Endothelial cell of umbilical vein (primary cell): ENCODE data around the gene BTLA. TPM values are rescaled to one million over a fixed set of nuclear protein-coding genes. Genes with fewer than 3 reads are reported as not detected.

Source experiments
- BruUV-seq: library from RNA; stranded (reverse); fragments of 400-500 nt; replicated peaks from 2 replicates; lab custom pipeline; 2021; lab: Mats Ljungman, UMichigan
- CTCF ChIA-PET: fragments of 300-600, 350-600 bp; sonication (Branson Sonifier 250); formaldehyde crosslinking; loops from one replicate; lab custom pipeline; 2021; ENCODE audit warnings: antibody characterized with exemption, inconsistent platforms; lab: Charles Lee
- POLR2A ChIA-PET: fragments of 300-600, 350-600 bp; sonication (Branson Sonifier 250); formaldehyde crosslinking; loops from one replicate; lab custom pipeline; 2021; ENCODE audit warnings: antibody characterized with exemption, inconsistent platforms; lab: Charles Lee
- DNase-seq: peaks from one replicate; pipeline ENCODE4 v3.0.0-alpha.2; 2011; ENCODE audit warnings: low read depth, low spot score
- FAIRE-seq: peaks from 2 replicates; lab custom pipeline; 2011; peaks lifted over from hg19 to GRCh38; lab: Jason Lieb, UNC
- H2AFZ ChIP-seq: 2 replicates; pipeline ENCODE4 v1.6.0; 2012; ENCODE audit warnings: low read depth, low read length, control low read depth, inconsistent platforms
- H3K27ac ChIP-seq: 2 replicates; pipeline ENCODE4 v1.5.1; 2011; ENCODE audit warnings: low read depth, mild to moderate bottlenecking, control low read depth, low read length, moderate library complexity; ENCODE audit not compliant: insufficient read depth
- H3K27me3 ChIP-seq, 2 experiments: 2 replicates each; pipeline versions ENCODE4 v1.6.0 to v1.6.1; 2011; ENCODE audit warnings: low read length in 2 of 2, mixed read lengths in 1 of 2; ENCODE audit not compliant: control insufficient read depth in 2 of 2, insufficient read depth in 2 of 2
- H3K36me3 ChIP-seq, 2 experiments: 2 replicates in 1 of 2; 3 replicates in 1 of 2; pipeline ENCODE4 v1.5.1; 2011; ENCODE audit warnings: low read length in 2 of 2, mild to moderate bottlenecking in 1 of 2, moderate library complexity in 1 of 2; ENCODE audit not compliant: control insufficient read depth in 2 of 2, insufficient read depth in 2 of 2; ENCODE audit errors: extremely low read depth in 1 of 2
- H3K4me1 ChIP-seq: 3 replicates; pipeline ENCODE4 v1.5.1; 2011; ENCODE audit warnings: mild to moderate bottlenecking, low read length; ENCODE audit not compliant: control insufficient read depth, insufficient read depth; ENCODE audit errors: extremely low read depth
- H3K4me2 ChIP-seq: 2 replicates; pipeline ENCODE4 v1.6.1; 2011; ENCODE audit warnings: low read length, control low read depth, mixed read lengths; ENCODE audit not compliant: insufficient read depth
- H3K4me3 ChIP-seq, 3 experiments: fragments of 200-600 bp in 1 of 3; sonication (generic), shearing (Covaris generic) in 1 of 3; replicated peaks in 1 of 3; 2 replicates each; pipeline ENCODE4 v1.5.1; 2011 to 2016; ENCODE audit warnings: control low read depth in 3 of 3, low read length in 3 of 3, mild to moderate bottlenecking in 2 of 3, inconsistent platforms in 1 of 3, low read depth in 1 of 3, moderate library complexity in 1 of 3; ENCODE audit not compliant: insufficient read depth in 1 of 3
- H3K79me2 ChIP-seq: 2 replicates; pipeline ENCODE4 v1.6.0; 2012; ENCODE audit warnings: low read length, inconsistent platforms; ENCODE audit not compliant: control insufficient read depth, insufficient read depth
- H3K9ac ChIP-seq: replicated peaks from 2 replicates; pipeline ENCODE3; 2011; ENCODE audit warnings: low read length, control low read depth; ENCODE audit not compliant: insufficient read depth; ENCODE audit errors: extremely low read depth
- H3K9me1 ChIP-seq: replicated peaks from 3 replicates; pipeline ENCODE4 v1.6.0; 2011; ENCODE audit warnings: mild to moderate bottlenecking, low read length; ENCODE audit not compliant: control insufficient read depth, insufficient read depth; ENCODE audit errors: extremely low read depth
- H3K9me3 ChIP-seq: replicated peaks from 2 replicates; pipeline ENCODE4 v1.5.1; 2012; ENCODE audit warnings: low read length, inconsistent platforms; ENCODE audit not compliant: control insufficient read depth, insufficient read depth
- H4K20me1 ChIP-seq: replicated peaks from 2 replicates; pipeline ENCODE3; 2011; ENCODE audit warnings: mild to moderate bottlenecking, low read length; ENCODE audit not compliant: control insufficient read depth, insufficient read depth; ENCODE audit errors: extremely low read depth
- CTCF ChIP-seq, 2 donors: IDR thresholded peaks; 1 replicate in 1 of 2; 2 replicates in 1 of 2; pipeline ENCODE4 v1.5.1; 2011; ENCODE audit warnings: low read length in 2 of 2, mild to moderate bottlenecking in 2 of 2, moderate library complexity in 2 of 2, control low read depth in 1 of 2, inconsistent platforms in 1 of 2, low read depth in 1 of 2; ENCODE audit not compliant: insufficient read depth in 1 of 2; ENCODE audit errors: extremely low read depth in 1 of 2
- EZH2 ChIP-seq: IDR thresholded peaks from 2 replicates; pipeline ENCODE4 v1.6.1; 2012; ENCODE audit warnings: borderline replicate concordance, low read depth, mild to moderate bottlenecking, moderate library complexity, low read length, inconsistent platforms; ENCODE audit not compliant: severe bottlenecking
- FOS ChIP-seq: IDR thresholded peaks from 2 replicates; pipeline ENCODE4 v1.6.1; 2011; ENCODE audit warnings: mild to moderate bottlenecking, low read length, moderate library complexity, borderline replicate concordance; ENCODE audit not compliant: insufficient read depth
- GATA2 ChIP-seq: IDR thresholded peaks from 2 replicates; pipeline ENCODE4 v1.7.0; 2011; ENCODE audit warnings: low read depth, mild to moderate bottlenecking, moderate library complexity, mixed read lengths, low read length; ENCODE audit not compliant: insufficient read length, insufficient read depth
- JUN ChIP-seq: IDR thresholded peaks from 2 replicates; pipeline ENCODE4 v1.6.1; 2011; ENCODE audit warnings: borderline replicate concordance, low read depth; ENCODE audit not compliant: insufficient read length, insufficient read depth
- MAX ChIP-seq: IDR thresholded peaks from 2 replicates; pipeline ENCODE4 v1.6.1; 2011; ENCODE audit not compliant: insufficient read depth, insufficient read length
- MYC ChIP-seq: IDR thresholded peaks from one replicate; pipeline ENCODE4 v1.6.1; 2011; ENCODE audit warnings: mild to moderate bottlenecking, low read depth, low read length
- POLR2A ChIP-seq: IDR thresholded peaks from 2 replicates; pipeline ENCODE4 v1.6.1; 2012; ENCODE audit warnings: low read depth, mild to moderate bottlenecking, control low read depth, low read length
- POLR2AphosphoS5 ChIP-seq: IDR thresholded peaks from 2 replicates; pipeline ENCODE4 v1.6.1; 2012; ENCODE audit warnings: low read depth, mild to moderate bottlenecking, control low read depth, low read length, moderate library complexity; ENCODE audit not compliant: insufficient read depth
- dilution Hi-C: fragments of 300-500 bp; cut with MboI; formaldehyde crosslinking; loops from one replicate; pipeline ENCODE4 v1.15.0; 2019; ENCODE audit warnings: low sequenced_read_pairs; ENCODE audit not compliant: extremely low pct_ligation_motif_present
- intact Hi-C: fragments of 100-400 bp; cut with micrococcal nuclease; formaldehyde crosslinking; loops from one replicate; pipeline ENCODE4 v1.10.0; 2022
- polyA plus RNA-seq, 4 experiments: library from polyadenylated mRNA; depleted of rRNA in 3 of 4; stranded (reverse) in 3 of 4; unstranded in 1 of 4; fragments of >200 nt; gene quantifications; 2 replicates each; pipeline versions ENCODE4 v1.2.1 to v1.2.3, GENCODE V29; 2011 to 2012; ENCODE audit warnings: missing spikeins in 1 of 4
- total RNA-seq: library from RNA; stranded (reverse); gene quantifications from 2 replicates; pipeline ENCODE4 v1.2.3, GENCODE V29; 2021

BTLA gene
- total and polyA plus RNA-seq, 2 donors (not counting 3 experiments of a cell fraction or from before 2014, with no cell fraction given): not detected

- Histone ChIP-seq H3K27me3 (no peaks in the 10 kb centered on the region), H3K4me1 (no peaks in the 10 kb centered on the region), H3K4me2 (no peak overlapping the region), H3K9ac (no peak overlapping the region), H2AFZ (no peak overlapping the region), H3K79me2 (no peaks in the 10 kb centered on the region), H3K9me1 (no peaks in the 10 kb centered on the region), H3K4me3 (no peak overlapping the region), H3K36me3 (no peaks in the 10 kb centered on the region), H4K20me1 (no peaks in the 10 kb centered on the region), H3K27ac (no peak overlapping the region), H3K9me3 (no peaks in the 10 kb centered on the region)
- no TSS peak for BruUV-seq
- ChIA-PET CTCF (interaction anchor here (1.3 kb wide), 1 partner anchor 9 kb away, joined by 4 read pairs; no protein-coding TSS in a partner anchor), POLR2A (no interaction called here)
- dilution Hi-C loops (no loop called here), intact Hi-C loops (no loop called here)
- FAIRE-seq: no peak
- TF ChIP-seq MAX: no peak
- no peak for TF ChIP-seq FOS
- no peak for TF ChIP-seq CTCF (IDR thresholded peaks at IDR 0.05; ENCODE audit: extremely low read depth in 1 of 2, insufficient read depth in 1 of 2, low read depth in 1 of 2, low read length in 2 of 2)
- no peak for TF ChIP-seq POLR2AphosphoS5
- DNase-seq: no peak
These were observed 29.6 kb downstream of the BTLA start for GRCh38 chr3:112469671-112470070.

- H2AFZ ChIP-seq: no peak overlapping the region
- CTCF ChIA-PET: no interaction called here
- dilution Hi-C loops (no loop called here), intact Hi-C loops (no loop called here)
- FAIRE-seq (no peak), DNase-seq (no peak)
- no peak overlapping the region for H3K4me2 ChIP-seq
- no peaks in the 10 kb centered on the region for H3K36me3 ChIP-seq
- H3K4me3 ChIP-seq: no peak overlapping the region
- no peak overlapping the region for H3K9ac ChIP-seq
- no peaks in the 10 kb centered on the region for H4K20me1 ChIP-seq
- H3K27ac ChIP-seq: no peak overlapping the region
- H3K9me1 ChIP-seq: no peaks in the 10 kb centered on the region
- no peaks in the 10 kb centered on the region for H3K27me3 ChIP-seq
- H3K79me2 ChIP-seq: no peaks in the 10 kb centered on the region
- no peaks in the 10 kb centered on the region for H3K9me3 ChIP-seq
- H3K4me1 ChIP-seq: no peaks in the 10 kb centered on the region
- no TSS peak for BruUV-seq
- POLR2A ChIA-PET: no interaction called here
- no peak for TF ChIP-seq POLR2A
- TF ChIP-seq GATA2: no peak
- no peak for TF ChIP-seq MAX
- no peak for TF ChIP-seq JUN
- no peak for TF ChIP-seq FOS
- no peak for TF ChIP-seq POLR2AphosphoS5
- TF ChIP-seq CTCF (IDR thresholded peaks at IDR 0.05; ENCODE audit: extremely low read depth in 1 of 2, insufficient read depth in 1 of 2, low read depth in 1 of 2, low read length in 2 of 2): no peak
- TF ChIP-seq EZH2: no peak
- no peak for TF ChIP-seq MYC
These were observed 31.7 kb downstream of the BTLA start for GRCh38 chr3:112467539-112467938.
